GM19193 (cell line): ENCODE measurements around the gene B4GALT1.

ENCODE experiments used
- POLR2A ChIP-seq: IDR thresholded peaks from 4 replicates; pipeline ENCODE4 v1.6.1; 2011; ENCODE audit not compliant: insufficient read depth, insufficient read length; ENCODE audit errors: extremely low read depth

The B4GALT1 gene

DNA sequence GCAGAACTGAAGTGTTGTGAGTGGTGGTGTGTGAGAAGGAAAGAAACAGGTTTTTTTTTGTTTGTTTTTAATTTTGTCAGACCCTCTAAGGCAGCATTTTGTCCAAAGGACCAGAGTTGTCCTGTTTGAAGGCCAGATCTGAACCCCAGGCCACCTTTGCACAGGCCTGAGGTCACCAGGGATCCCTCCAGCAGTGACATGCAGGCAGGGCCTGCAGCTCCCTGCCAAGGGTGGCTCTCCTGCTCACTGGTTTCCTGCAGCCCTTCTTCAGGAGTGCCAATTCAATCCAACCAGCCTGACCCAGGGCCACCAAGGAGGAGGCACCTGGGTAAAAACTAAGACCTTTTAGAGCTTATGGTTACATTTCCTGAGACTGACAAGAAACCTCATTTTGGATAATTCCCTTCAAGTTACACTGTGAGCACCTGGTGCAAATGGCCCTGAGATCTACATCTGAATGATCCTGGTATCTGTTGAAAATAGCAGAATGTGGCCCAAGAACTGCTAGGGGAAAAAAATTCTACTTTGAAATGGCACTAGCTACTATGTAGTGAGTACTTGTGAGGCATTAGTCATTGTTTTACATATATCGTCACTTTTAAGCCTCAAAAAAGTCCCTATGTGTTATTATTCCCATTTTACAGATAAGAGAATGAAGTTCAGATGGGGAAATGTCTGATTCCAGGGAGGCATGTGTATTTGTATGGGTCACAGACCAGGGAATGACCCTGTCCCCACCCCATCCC lies 57.1 kb downstream of the B4GALT1 start:
- TF ChIP-seq POLR2A: no peak

DNA sequence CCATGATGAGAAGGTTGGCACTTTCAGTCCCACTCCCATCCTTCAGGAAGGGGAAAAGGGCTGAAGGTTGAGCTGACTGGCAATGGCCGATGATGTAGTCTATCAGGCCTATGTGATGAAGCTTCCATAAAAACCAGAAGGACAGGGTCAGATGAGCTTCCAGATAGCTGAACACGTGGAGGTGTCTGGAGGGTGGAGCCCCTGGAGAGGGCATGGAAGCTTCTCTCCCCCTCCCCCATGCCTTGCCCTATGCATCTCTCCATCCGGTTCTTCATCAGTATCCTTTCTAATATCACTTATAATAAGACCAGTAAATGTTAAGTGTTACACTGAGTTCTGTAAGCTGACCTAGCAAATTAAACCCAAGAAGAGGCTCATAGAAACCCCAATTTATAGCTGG lies 58.0 kb downstream of the B4GALT1 start:
- no peak for TF ChIP-seq POLR2A

DNA sequence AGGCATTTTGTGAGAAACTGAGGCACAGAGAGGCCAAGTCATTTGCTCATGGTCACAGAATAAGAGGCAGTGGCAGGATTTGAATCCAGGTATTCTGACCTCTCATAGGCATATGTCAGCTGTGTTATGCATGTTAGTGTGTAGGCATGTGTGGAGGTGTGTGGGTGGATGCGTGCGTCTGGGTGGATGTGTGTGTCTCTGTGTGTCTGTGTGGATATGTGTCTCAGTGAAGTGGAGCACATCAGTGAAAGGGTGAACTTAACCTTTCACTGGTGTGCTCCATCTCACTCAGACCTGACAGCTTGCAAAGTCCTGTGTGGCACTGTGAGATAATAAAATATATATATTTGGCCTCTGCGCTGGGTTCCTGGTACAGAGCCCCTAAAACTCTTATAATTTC lies 58.7 kb downstream of the B4GALT1 start:
- peak; percentile 28 for TF ChIP-seq POLR2A

DNA sequence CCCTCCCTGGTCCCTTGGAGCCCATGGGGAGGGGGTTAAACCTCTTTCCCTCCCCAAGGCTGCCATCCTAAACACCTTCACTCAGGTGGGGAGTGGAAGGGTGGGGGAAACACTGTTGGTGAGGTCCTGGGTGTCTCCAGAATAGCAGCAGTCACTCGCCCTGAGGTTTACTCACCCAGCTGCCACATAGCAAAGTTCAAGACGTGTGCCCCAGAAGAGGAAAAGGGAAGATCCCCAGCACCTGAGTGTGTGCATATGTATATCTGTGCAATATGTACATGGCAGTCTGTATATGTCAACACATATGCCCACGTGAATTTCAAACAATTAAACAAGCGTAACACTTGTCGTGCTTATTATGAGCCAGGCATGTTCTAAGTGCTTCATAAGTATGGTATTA lies 59.4 kb downstream of the B4GALT1 start:
- TF ChIP-seq POLR2A: peak; percentile 18

DNA sequence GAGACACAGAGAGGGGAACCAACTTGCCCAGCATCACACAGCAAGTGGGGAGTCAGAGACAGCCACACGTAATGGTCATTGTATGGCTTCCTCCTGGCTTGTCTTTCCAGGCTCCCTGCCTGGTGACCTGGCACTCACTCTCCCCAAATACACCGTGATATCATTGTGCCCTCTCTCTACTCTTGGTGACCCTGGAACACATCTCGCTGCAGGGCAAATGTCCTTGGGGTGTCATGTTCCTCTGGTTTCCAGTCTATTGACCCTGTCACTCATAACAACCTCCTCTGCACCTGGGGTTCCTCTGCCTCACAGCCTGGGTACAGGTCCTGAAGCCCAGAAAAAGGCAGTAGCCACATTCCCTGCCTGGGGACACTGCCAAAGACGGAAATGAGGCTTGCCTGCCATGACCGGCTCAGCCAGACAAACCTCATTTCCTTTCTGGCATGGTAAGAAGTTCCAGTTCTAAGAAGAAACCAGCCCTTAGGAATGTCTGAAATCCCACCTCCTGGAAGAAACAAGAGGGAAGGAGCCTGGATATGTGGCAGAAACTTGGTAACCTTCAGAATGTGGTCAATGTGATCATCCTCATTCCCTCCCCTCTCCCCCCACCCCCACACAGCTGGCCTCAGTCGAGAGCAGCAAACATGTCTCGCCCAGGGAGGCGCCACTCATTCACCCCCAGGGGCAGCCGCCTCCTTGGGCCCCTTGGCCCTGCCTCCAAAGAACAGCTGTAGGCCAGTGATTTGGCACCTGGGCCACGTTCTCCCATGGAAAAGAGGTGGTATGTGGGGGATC lies 60.1 kb downstream of the B4GALT1 start:
- no peak for TF ChIP-seq POLR2A

DNA sequence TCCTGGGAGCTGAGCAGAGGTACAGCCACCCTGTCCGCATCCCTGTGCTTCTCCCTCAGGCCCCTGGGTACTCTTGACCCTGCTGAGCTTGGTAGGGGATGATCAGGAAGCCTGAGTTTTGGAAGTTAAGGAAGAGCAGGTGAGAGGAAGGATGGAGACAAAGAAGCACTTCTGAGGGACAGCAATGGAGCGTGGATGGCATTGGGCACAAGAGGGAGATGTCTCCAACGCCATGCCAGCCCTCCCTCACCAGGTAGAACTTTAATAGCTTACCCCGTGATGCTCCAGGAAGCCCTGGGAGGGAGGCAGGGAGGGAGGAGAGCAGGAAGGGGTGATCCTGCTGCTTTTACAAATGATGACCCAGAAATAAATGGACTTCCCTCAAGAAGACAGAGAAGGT lies 60.8 kb downstream of the B4GALT1 start:
- TF ChIP-seq POLR2A: no peak

DNA sequence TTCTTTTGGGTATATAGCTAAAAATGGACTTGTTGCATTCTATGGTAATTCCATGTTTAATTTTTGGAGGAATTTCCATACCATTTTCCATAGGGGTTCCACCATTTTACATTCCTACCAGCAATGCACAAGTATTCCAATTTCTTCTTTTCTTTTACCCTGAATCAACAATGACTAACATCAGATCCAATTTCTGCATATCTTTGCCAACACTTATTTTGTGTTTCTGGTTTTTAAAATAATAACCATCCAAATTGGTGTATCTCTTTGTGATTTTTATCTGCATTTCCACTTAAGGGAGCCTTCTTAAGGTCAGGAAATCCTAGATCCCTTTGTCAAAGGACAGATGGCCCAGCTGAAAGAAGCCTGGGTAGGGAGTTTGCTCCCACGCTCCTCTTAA lies 61.2 kb downstream of the B4GALT1 start:
- no peak for TF ChIP-seq POLR2A

DNA sequence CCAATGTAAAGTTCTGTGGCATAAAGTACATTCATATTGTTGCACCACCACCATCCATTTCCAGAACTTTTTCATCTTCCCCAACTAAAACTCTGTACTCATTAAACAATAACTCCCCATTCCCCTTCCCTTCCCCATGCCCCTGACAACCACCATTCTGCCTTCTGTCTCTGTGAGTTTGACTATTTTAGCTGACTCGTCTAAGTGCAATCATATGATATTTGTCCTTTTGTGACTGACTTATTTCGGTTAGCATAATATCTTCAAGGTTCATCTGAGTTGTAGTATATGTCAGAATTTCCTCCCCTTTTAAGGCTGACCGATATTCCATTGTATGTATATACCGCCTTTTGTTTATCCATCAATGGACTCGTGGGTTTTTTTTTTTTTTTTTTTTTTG lies 61.6 kb downstream of the B4GALT1 start:
- no peak for TF ChIP-seq POLR2A

DNA sequence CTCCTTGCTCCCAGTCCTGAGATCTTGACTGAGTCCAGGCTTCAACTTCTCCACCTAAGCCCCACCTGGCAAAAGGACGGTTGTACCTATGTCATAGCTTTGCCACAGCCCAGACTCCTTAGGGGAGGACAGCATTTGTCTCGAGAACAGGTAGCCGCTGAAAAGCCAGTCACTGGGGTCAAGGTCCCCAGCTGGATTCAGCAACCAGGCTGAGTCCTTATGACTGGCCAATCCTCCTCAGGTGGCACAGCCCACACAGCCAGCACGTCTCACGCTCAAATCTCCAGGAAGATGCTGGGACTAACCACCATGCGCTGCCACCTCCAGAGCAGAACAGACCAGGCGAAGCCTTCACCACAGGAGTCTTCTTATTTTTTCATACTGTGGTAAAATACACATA lies 62.7 kb downstream of the B4GALT1 start:
- no peak for TF ChIP-seq POLR2A

DNA sequence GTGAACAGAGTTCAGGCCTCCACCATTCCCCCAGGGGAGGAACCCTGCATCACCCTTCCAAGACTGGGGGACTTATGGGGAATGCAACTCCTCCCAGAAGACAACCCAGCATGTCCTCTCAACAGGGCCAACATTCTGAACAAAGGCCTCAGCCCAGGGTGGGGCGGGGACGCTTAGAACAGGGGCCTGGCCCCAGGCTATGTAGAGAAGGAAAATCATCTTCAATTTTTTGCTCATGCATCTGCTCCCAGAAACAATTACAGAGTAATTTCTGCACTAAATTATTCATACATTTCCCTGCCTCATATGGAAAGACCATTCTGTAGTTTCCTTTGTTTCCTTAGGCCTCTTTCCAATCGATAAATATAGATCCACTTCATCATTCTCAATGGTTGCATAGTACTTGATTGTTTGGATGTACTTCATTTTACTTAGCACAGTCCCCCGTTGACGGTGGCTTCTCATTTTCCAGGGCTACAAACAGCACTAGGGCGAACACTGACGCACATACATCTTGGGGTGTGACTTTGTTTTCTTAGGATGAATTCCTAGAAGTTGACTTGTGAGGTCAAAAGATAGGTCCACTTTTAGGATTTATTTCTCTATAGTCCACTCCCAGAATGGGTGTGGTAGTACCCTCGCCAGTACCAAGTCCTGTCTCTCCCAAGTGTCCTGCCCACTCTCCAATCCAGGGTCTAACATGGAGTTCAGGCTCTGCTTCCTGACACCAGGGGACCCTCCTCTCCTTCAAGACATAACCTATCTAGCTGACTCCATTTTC lies 63.4 kb downstream of the B4GALT1 start:
- TF ChIP-seq POLR2A: no peak

DNA sequence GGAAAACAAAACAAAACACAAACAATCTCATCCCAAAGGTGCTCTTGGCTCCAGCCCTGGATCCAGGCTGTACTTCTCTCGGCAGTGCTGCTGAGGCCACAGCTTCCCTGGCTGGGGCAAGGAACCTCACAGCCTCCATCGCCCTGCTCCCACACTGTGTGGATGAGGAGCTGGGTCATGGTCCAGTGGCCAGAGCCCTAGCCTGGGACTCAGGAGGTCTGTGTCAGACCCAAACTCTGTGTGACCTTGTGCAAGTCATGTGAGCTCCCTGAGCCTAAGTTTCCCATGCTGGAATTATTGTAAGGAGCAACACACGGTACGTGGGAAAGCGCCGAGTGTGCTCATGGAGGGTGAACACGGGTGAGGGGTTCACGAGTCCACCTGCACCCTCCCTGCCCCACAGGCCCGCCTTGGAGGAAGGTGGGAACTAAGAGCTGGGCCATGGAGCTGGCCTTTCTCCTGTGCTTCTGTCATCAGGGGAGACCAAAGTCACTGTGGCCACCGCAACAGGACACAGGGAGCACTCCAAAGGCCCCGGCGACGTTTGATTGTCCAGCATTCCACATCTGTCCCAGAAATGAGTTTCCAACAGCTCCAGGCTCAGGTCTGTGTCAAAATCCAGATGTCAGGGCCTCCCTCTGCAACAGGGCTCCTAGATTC lies 64.5 kb downstream of the B4GALT1 start:
- no peak for TF ChIP-seq POLR2A

DNA sequence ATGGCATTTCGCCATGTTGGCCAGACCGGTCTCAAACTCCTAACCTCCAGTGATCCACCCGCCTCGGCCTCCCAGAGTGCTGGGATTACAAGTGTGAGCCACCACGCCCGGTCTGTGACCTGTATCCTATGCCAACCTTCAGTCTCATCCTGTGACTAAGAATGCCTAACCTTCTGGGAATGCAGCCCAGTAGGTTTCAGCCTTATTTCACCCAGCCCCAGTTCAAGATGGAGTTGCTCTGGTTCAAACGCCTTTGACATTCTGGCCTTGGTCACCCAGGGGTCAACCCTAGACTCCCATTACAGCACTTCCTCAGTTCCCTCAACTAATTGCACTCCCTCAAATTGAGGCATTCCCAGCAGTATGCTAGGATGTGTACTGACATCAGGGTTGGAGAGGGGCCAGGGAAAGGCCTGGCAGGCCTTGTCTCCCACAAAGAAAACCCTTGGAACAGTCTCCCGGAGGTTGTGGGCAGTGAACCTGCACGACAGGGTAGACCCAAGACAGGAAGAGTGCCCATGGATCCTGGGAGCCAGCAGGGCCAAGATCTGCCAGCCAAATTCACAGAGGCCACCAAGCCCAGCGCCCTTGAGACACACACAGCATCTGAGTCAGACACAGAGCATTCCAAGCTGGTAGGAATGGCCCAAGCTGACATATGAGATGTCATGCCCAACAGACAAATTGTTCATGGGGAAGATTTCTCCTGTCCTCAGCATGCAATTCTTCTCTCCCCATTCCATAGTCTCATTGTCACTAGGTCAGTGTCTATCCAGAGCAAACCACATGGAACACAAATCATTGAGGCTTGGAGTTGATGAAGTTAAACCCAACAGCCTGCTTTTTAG lies 65.8 kb downstream of the B4GALT1 start:
- no peak for TF ChIP-seq POLR2A

DNA sequence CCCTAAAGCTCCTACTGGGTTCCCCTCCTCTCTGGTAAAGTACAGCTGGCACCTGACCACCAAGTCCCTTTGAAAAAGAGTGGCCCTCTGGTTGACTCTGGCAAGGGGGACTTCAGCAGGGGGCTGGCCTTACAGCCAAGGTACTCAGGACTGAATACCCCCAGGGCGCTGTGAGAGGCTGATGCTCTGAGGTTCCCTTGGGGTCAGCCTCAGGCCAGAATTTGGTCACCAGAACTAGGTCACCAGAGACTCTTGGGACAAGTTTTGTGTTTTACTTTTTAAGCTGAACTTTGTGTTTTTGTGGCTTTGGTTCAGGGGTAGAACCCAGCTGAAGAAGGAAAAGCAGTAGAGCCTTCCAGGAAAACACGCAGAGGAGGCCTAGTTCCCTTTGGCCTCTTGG lies 67.4 kb downstream of the B4GALT1 start:
- no peak for TF ChIP-seq POLR2A

DNA sequence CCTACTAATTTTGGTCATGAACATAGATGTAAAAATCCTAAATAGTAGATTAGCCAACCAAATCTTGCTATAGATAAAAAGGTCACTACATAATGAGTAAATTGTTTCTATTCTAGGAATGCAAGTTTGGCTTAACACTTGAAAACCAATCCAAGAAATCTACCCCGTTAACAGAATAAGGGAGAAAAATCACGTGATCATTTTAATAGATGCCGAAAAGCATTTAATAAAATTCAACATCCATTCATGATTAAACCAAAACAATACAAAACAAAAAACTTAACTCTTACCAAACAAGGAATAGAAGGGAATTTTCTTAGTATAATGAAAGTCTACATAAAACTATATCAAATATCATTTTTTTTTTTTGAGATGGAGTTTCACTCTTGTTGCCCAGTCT lies 69.9 kb downstream of the B4GALT1 start:
- TF ChIP-seq POLR2A: no peak
